Activated CD8-positive, alpha-beta T cell treated with anti-CD3 and anti-CD28 coated beads for 36 hours (primary cell): ENCODE results near the gene KIF18B. TPM values are rescaled to one million over a fixed set of nuclear protein-coding genes. Genes with fewer than 3 reads are reported as not detected.

ENCODE experiments used
- ATAC-seq: fragments of 200-7000 bp; cut with Tn5 transposase; one replicate; pipeline ENCODE4 v1.10.0; 2021; ENCODE audit warnings: mild to moderate bottlenecking, moderate library complexity
- CTCF ChIA-PET: fragments of 350-600 bp; sonication (Branson Sonifier 250); formaldehyde crosslinking; loops from one replicate; lab custom pipeline; 2021; ENCODE audit warnings: antibody characterized with exemption; lab: Charles Lee
- POLR2A ChIA-PET: fragments of 350-600 bp; sonication (Branson Sonifier 250); formaldehyde crosslinking; loops from one replicate; lab custom pipeline; 2021; ENCODE audit warnings: antibody characterized with exemption; lab: Charles Lee
- DNase-seq: peaks from one replicate; pipeline ENCODE4 v3.0.0-alpha.2; 2020
- H3K27ac Mint-ChIP-seq: one replicate; pipeline ENCODE4 v1.8.0; 2021; ENCODE audit warnings: mild to moderate bottlenecking, mixed read lengths
- H3K27me3 Mint-ChIP-seq: one replicate; pipeline ENCODE4 v1.8.0; 2021; ENCODE audit warnings: mixed read lengths
- H3K36me3 Mint-ChIP-seq: one replicate; pipeline ENCODE4 v1.8.0; 2021; ENCODE audit warnings: low read depth, mixed read lengths
- H3K4me1 Mint-ChIP-seq: one replicate; pipeline ENCODE4 v1.8.0; 2021; ENCODE audit warnings: low read depth, mixed read lengths
- H3K4me3 Mint-ChIP-seq: one replicate; pipeline ENCODE4 v1.8.0; 2021; ENCODE audit warnings: mild to moderate bottlenecking, moderate library complexity, mixed read lengths
- H3K9me3 Mint-ChIP-seq: one replicate; pipeline ENCODE4 v1.8.0; 2021; ENCODE audit warnings: mixed read lengths
- intact Hi-C: fragments of 100-400 bp; cut with micrococcal nuclease; formaldehyde crosslinking; loops from one replicate; pipeline ENCODE4 v1.10.0; 2022
- total RNA-seq, 2 experiments: library from RNA; stranded (reverse); gene quantifications; one replicate each; pipeline ENCODE4 v1.2.3, GENCODE V29; 2021
- TF ChIP-seq, protein P1 (sequence below): fragments of 200-600 bp; IDR thresholded peaks from one replicate; pipeline ENCODE4 v1.8.0; 2022; ENCODE audit warnings: antibody characterized with exemption, mild to moderate bottlenecking

Gene KIF18B
- total RNA-seq, 2 experiments from 2014 or later = 38.1 to 40.3 TPM

- Mint-ChIP-seq H3K4me3 (no peak overlapping the region), H3K27ac (no peak overlapping the region), H3K9me3 (no peaks in the 10 kb centered on the region), H3K4me1 (no peaks in the 10 kb centered on the region), H3K27me3 (no peaks in the 10 kb centered on the region), H3K36me3 (peaks cover 54% of the 10 kb centered on the region)
- ChIA-PET CTCF (interaction anchor here (1.1 to 5.0 kb wide), 5 partner anchors 9 to 106 kb away, joined by 3 to 35 read pairs (median 17); partner anchors contain the start of gene EFTUD2), POLR2A (interaction anchor here (1.4 kb wide), 1 partner anchor 11 kb away, joined by 5 read pairs; no protein-coding TSS in a partner anchor)
- ATAC-seq (no peak), DNase-seq (no peak)
- TF ChIP-seq, protein P1, sequence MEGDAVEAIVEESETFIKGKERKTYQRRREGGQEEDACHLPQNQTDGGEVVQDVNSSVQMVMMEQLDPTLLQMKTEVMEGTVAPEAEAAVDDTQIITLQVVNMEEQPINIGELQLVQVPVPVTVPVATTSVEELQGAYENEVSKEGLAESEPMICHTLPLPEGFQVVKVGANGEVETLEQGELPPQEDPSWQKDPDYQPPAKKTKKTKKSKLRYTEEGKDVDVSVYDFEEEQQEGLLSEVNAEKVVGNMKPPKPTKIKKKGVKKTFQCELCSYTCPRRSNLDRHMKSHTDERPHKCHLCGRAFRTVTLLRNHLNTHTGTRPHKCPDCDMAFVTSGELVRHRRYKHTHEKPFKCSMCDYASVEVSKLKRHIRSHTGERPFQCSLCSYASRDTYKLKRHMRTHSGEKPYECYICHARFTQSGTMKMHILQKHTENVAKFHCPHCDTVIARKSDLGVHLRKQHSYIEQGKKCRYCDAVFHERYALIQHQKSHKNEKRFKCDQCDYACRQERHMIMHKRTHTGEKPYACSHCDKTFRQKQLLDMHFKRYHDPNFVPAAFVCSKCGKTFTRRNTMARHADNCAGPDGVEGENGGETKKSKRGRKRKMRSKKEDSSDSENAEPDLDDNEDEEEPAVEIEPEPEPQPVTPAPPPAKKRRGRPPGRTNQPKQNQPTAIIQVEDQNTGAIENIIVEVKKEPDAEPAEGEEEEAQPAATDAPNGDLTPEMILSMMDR = no peak
- intact Hi-C loops = no loop called here
These were observed 67.5 kb downstream of the KIF18B start for GRCh38 chr17:44880062-44880461.

DNA sequence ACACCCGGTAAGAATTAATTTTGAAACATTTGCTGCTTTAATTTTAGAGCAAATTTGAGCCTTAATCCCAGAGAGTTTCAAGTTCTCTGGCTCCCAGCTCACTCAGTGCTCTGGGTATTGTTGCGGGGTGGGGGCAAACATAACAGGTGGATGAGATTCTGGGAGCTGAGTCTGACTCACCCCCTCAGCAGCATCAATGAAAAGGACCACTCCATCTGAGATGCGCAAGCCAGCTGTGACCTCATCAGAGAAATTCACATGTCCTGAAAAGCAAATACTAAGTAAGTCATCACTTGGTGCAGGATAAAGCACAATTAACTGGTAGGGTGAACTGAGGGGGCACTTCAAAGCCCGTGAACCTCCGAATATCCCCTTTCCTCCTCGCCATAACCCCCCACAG lies 68.2 kb downstream of the KIF18B start:
- ChIA-PET CTCF (interaction anchor here (0.8 to 5.0 kb wide), 15 partner anchors 9 to 105 kb away, joined by 3 to 35 read pairs (median 8); partner anchors contain the start of gene EFTUD2), POLR2A (interaction anchor here (0.6 to 1.4 kb wide), 4 partner anchors 8 to 509 kb away, joined by 3 to 5 read pairs (median 4); no protein-coding TSS in a partner anchor)
- TF ChIP-seq, protein P1 = no peak
- Mint-ChIP-seq H3K36me3 (peaks cover 48% of the 10 kb centered on the region), H3K4me3 (no peak overlapping the region), H3K27me3 (no peaks in the 10 kb centered on the region), H3K27ac (no peak overlapping the region), H3K4me1 (no peaks in the 10 kb centered on the region), H3K9me3 (no peaks in the 10 kb centered on the region)
- intact Hi-C loops = no loop called here
- no peak for ATAC-seq
- no peak for DNase-seq

DNA sequence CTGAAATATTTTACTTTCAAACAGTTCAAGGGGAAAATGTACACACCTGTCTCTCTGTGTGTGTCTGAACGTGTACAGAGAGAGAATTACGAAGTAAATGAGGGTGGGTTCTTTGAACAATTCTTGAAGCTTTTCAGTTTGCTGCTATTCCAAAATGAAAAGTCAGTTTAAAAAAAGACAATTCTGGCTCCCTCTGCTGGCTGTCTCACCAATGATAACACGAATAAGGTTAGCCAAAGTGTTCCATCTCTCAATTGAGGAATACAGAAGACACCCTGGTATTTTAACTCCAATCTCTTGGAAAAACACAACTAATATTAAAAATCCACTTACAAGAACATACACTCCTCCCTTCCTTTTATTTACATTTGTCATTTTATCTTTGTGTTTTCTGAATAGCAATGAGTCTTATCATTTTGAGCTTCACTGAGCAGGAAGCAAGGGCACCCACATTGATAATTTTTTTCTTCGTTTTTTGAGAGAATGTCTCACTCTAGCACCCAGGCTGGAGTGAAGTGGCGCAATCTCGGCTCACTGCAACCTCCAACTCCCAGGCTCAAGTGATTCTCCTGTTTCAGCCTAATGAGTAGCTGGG lies 68.8 kb downstream of the KIF18B start:
- Mint-ChIP-seq H3K4me3 (no peak overlapping the region), H3K4me1 (no peaks in the 10 kb centered on the region), H3K9me3 (no peaks in the 10 kb centered on the region), H3K27me3 (no peaks in the 10 kb centered on the region), H3K27ac (no peak overlapping the region), H3K36me3 (peaks cover 47% of the 10 kb centered on the region)
- ChIA-PET POLR2A (interaction anchor here (0.6 to 1.4 kb wide), 6 partner anchors 8 to 508 kb away, joined by 3 to 5 read pairs (median 3); partner anchors contain the start of gene EFTUD2), CTCF (interaction anchor here (0.6 to 5.0 kb wide), 23 partner anchors 9 to 248 kb away, joined by 3 to 35 read pairs (median 4); partner anchors contain the start of gene EFTUD2)
- TF ChIP-seq, protein P1 = peak; percentile 49
- ATAC-seq (no peak), DNase-seq (peak; percentile 48)
- intact Hi-C loops = no loop called here

- no peaks in the 10 kb centered on the region for H3K9me3 Mint-ChIP-seq
- no peak for ATAC-seq
These were observed 70.5 kb downstream of the KIF18B start for GRCh38 chr17:44877121-44877520.

More at GRCh38 chr17:44877121-44877520, 70.5 kb downstream of the KIF18B start:
- intact Hi-C loops = no loop called here
- H3K27me3 Mint-ChIP-seq = no peaks in the 10 kb centered on the region
- H3K4me1 Mint-ChIP-seq = no peaks in the 10 kb centered on the region
- DNase-seq = no peak
- peaks cover 43% of the 10 kb centered on the region for H3K36me3 Mint-ChIP-seq
- TF ChIP-seq, protein P1 = no peak
- ChIA-PET CTCF (interaction anchor here (0.9 to 5.0 kb wide), 7 partner anchors 13 to 103 kb away, joined by 3 to 35 read pairs (median 4); no protein-coding TSS in a partner anchor), POLR2A (interaction anchor here (0.5 to 1.3 kb wide), 4 partner anchors 9 to 206 kb away, joined by 3 to 6 read pairs (median 4); no protein-coding TSS in a partner anchor)
- no peak overlapping the region for H3K27ac Mint-ChIP-seq
- no peak overlapping the region for H3K4me3 Mint-ChIP-seq
